Ramos (cell line): ENCODE measurements around the gene LZTFL1.

Source experiments
- in situ Hi-C: fragments of 300-500 bp; cut with MboI; formaldehyde crosslinking; loops from one replicate; pipeline ENCODE4 v1.14.3; 2022; ENCODE audit warnings: low sequenced_read_pairs; ENCODE audit not compliant: unreplicated experiment

Gene LZTFL1

GRCh38 chr3:45790596-45790995 is 51.3 kb downstream of the LZTFL1 start:
- in situ Hi-C loops, result no loop called here

DNA sequence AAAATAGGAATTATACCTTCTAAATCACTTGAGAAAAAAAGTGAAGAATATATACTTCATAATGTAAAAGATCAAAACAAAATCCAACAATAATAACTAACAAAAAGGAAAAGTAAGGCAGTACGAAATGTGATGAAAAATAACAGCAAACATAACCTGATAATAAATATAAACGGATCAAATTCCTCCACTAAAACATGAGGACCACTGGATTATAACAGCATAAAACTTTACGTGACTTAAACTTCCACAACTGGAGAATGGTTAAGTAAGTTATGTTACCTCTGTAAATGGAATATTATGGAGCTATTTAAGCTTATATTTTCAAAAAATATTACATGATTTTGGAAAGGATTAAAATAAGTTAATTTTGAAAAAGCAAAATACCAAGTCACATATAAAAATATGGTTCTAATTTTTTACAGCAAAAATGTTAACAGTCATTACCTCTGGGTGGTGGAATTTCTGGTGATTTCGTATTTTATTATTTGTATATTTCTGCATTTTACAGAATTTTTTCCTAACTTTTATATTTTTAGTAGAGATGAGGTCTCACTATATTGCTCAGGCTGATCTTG is 52.6 kb downstream of the LZTFL1 start:
- in situ Hi-C loops, result no loop called here

DNA sequence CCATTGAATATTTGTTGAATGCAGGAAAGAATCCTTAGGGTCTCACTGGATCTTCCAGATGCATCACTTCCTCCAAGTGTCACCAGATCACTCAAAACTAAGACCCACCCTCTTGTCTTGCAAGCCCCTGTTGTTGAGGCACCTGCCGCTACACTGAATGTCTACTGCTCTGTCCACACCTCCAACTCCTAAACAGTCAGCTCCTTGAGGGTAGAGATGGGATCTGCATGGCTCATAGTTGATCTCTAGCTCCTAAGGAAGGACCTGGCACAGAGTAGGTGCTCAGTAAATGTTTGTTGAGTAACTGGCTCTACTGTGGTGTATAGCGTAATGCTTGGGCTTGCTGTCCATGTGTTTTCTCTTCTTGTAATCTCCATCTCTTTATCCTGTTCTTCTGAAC is 54.4 kb downstream of the LZTFL1 start:
- in situ Hi-C loops, result no loop called here

DNA sequence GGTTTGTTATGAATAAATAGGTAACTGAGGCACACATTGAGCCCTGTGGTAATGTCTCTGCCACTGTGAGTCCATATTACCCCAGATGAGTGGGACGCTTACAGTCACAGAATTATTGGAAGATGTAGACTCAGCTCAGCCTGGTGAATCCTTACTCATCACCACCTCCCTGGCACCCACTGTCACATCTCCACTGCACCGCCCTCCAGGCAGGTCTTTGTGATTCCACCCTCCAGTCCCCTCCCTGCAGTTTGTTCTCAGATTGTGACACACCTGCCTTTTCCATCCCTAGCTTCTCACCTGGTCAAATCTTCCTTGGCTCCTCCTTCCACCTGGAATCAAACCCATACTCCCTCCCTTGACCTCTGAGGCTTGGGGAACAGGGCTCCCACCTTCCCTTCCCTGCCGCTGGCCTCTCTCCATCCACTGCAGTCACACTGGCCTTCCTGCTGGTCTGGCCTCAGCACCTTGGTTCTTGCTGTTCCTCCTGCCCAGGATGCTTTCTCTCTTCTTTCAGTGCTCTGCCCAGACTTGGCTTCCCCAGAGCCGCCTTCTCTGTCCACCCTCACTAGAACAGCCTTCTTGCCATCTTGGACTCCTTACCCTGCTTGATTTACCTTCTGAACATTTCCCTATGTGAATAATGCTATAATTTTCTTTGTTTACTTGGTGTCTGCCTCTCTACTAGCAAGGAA is 55.0 kb downstream of the LZTFL1 start:
- in situ Hi-C loops, result no loop called here

GRCh38 chr3:45785605-45786150 is 56.2 kb downstream of the LZTFL1 start:
- in situ Hi-C loops, result no loop called here

DNA sequence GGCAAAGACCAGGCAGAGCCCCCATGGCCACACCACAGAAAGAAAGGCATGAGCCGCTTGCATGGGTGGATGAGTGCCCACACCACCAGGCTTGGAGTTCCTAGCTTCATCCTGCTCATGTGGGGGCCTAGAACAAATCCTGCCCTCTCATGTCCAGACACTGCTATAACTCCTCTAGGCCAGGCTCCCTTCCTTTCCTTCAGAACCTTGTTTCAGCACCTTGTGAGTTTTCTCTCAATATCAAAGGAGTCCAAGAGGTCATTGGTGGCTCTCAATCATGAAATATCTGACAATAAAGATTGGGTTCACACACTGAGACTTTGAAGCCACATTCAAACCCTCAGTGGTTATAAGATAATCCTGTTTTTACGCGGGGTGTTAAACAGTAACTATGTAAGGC is 58.3 kb downstream of the LZTFL1 start:
- in situ Hi-C loops, result no loop called here

DNA sequence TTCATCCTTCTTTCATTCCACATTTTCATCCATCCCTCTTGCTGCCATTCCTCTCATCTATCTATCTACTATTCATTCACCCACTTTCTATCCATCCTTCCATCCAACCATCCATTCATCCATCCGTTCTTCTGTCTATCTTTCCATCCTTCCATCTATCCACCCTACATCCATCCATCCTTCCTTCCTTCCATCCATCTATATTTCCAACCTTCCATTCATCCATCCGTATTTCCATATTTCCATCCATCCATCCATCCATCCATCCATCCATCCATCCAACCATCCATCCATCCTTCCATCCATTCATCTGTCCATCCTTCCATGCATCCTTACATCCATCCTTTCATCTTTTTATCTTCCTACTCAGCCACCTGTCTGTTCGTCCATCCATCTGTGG is 59.5 kb downstream of the LZTFL1 start:
- in situ Hi-C loops, result no loop called here

GRCh38 chr3:45781841-45782240 is 60.1 kb downstream of the LZTFL1 start:
- in situ Hi-C loops, result no loop called here

- in situ Hi-C loops, result no loop called here
Observed at GRCh38 chr3:45781271-45781670, 60.6 kb downstream of the LZTFL1 start.

DNA sequence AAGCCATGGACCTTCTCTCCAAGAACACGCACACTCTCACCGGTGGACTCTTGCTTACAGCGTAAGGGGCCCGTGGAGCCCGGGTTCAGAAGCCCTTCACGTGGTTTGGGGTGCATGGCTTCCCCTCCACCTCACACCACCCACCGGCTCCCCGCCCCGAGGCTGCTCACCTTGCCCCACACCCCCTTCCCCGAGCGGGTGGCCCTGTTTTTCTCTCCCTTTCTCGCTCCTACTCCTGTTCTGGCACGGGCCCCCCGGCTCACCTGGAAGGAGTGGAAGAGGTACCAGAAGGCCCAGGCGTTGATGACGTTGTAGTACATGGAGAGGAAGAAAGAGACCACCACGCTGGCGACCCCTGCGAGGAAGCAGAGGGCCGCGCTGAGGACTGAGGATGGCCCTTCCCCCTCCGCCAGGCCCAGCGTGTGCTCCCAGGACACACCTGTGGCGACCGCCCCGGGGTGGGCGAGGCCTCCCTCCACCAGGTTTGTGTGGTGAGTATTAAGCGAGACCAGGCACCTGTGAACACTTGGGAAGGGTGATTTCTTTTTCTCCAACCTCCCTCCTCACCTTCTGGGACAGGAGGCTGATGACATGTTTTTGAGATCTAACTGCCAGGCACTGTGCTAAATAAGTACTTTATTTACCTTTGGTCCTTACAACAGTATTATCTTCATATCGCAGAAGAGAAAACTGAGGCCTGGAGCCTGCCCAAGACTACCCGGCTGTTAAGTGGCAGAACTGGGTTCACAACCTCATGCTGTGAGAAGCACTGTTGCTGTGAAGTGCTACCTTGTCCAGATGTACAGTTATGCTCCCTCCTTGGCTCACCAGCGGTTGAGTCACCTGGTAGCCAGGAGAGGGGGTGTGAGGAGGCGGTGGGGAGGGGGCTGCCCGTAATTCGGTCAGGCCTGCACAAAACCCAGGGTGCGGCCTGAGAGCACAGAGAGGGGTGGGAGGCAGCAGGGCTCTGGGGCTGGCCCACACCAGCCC is 61.9 kb downstream of the LZTFL1 start:
- in situ Hi-C loops, result no loop called here

DNA sequence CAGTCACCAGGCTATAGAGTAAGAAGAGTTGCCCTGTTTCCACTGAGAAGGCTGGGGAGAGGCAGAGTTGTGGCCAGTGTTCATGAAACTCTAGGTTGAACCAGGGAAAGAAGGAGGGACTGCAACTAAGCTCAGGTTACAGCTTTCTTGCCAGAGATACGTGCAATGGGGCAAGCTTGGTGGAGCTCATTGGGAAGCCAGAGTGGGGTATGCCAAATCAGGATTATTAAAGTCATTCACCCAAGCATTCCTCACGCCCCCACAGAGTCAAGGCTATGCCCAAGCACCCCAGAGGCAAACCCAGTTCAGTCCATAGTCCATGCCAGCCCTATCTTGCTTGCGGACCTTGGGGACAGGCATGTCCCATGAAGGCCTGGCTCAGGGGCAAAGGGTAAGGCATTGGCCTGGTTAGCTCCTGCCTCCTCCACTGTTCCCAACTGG is 63.1 kb downstream of the LZTFL1 start:
- in situ Hi-C loops, result no loop called here

GRCh38 chr3:45777746-45778386 is 64.1 kb downstream of the LZTFL1 start:
- in situ Hi-C loops, result no loop called here

- in situ Hi-C loops, result no loop called here
Observed at GRCh38 chr3:45777111-45777745, 64.7 kb downstream of the LZTFL1 start.

DNA sequence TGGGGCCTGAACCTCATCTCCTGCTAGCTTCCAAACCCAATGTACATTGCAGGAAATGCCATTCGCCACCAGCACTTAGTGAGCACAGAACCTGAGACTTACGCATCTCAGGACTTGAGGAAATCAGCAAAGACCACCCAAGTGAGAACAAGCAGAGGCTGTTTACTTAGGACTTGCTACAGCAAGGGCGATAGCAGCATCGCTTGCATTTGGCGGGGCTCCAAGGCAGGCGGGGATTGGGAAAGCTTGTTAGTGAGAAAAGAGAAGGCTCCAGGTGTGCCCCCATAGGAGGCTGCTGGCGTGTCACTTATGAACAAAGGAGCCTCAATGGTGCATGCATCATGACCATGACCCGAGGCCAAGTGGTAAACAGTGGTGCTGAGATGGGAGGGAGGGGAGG is 65.3 kb downstream of the LZTFL1 start:
- in situ Hi-C loops, result no loop called here

DNA sequence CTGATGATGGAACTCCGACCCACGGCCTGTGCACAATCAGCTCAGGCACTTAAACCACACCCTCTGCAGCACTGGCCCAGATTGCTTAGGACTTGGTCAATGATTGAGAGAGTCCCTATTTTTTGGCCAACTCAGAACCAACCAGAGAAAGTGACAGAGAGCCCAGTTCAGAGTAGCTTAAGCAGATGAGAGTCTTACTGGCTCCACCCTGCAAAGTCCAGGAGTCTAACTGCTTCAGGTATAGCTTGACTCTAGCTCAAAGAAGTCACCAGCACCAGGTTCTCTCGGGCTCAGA is 65.7 kb downstream of the LZTFL1 start:
- in situ Hi-C loops, result no loop called here

DNA sequence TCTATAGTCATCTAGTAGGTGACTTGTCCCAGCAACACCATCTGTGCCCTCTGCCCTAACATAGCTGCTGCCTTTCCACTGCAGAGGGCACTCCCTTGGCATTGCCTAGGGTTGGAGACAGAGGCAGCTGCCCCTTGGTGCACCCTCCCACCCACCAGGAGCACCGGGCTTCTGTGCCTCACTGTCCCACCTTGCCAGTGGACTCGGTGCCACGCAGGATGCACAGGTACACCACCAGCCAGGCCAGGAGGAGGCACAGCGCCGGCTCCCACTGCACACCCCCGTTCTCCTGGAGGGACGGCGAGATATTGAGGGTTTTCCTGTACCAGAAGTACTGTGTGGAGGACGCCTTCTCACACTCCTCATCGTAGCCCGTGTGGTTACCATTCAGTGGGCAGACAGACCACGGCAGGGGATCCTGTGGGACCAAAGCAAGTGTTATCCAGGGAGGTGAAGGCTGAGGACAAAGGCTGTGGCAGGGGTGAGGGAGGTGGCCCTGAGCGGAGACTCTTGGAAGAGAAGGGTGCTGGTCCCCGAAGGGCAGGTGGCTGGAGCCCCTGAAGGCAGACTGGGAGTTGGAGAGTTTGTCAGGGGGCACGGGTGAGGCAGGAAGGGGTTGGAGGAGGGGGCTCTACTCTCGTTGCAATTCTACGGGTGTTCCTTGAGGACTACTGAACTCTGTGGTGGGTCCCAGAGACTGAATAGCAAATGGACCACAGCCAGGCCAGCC is 66.2 kb downstream of the LZTFL1 start:
- in situ Hi-C loops, result no loop called here

- in situ Hi-C loops, result no loop called here
Observed at GRCh38 chr3:45774581-45775521, 67.1 kb downstream of the LZTFL1 start.

DNA sequence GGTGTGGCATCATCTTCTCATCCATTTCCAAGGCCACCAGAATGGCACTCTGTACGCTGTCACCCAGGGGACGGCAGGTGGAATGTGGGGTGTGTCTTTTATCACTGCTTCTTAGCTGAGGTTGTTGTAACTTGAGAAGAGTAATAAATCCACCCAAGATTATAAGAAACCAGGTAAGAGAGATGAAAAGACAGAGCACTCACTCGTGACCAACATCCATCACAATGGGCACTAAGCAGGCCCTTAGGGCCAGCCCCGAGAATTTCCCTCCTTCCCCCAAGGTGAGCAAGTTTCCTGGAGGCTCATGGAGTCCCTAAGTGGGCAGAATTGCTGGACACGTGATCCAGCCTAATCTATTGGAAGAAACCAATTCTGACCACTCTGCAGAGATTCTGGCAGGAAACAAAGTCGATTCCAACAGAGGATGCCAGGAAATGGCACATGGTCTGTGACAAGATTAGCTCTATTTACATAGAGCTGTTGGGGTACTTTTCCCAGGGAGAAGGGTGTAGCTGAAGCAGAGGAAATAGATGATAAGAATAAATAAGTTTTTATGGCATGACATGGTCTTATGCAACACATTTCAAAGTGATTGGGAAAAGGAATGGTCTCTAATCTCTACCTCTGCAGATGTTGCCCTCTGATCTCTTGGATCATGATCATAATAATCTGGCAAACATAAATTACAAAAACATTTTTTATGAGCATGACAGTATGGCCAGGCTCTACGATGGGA is 68.0 kb downstream of the LZTFL1 start:
- in situ Hi-C loops, result no loop called here
